Activated B cell treated with CpG ODN at 0.5 μM for 24 hours (primary cell): ENCODE data around the gene TRAF4. TPM values are rescaled to one million over a fixed set of nuclear protein-coding genes. Genes with fewer than 3 reads are reported as not detected.

Experiments
- ATAC-seq: fragments of 200-7000 bp; cut with Tn5 transposase; one replicate; pipeline ENCODE4 v1.10.0; 2021; ENCODE audit warnings: low read depth, mild to moderate bottlenecking, moderate library complexity
- CTCF ChIA-PET: fragments of 350-600 bp; sonication (Branson Sonifier 250); formaldehyde crosslinking; loops from one replicate; lab custom pipeline; 2021; ENCODE audit warnings: antibody characterized with exemption; lab: Charles Lee
- POLR2A ChIA-PET: fragments of 350-600 bp; sonication (Branson Sonifier 250); formaldehyde crosslinking; loops from one replicate; lab custom pipeline; 2021; ENCODE audit warnings: antibody characterized with exemption; lab: Charles Lee
- DNase-seq: peaks from one replicate; pipeline ENCODE4 v3.0.0; 2022
- H3K27ac Mint-ChIP-seq: one replicate; pipeline ENCODE4 v1.8.0; 2020; ENCODE audit warnings: mixed read lengths
- H3K27me3 Mint-ChIP-seq: one replicate; pipeline ENCODE4 v1.8.0; 2021; ENCODE audit warnings: mixed read lengths
- H3K36me3 Mint-ChIP-seq: one replicate; pipeline ENCODE4 v1.8.0; 2021; ENCODE audit warnings: low read depth, mixed read lengths
- H3K4me1 Mint-ChIP-seq: one replicate; pipeline ENCODE4 v1.8.0; 2021; ENCODE audit warnings: mixed read lengths
- H3K4me3 Mint-ChIP-seq: one replicate; pipeline ENCODE4 v1.8.0; 2020; ENCODE audit warnings: mild to moderate bottlenecking, mixed read lengths
- H3K9me3 Mint-ChIP-seq: one replicate; pipeline ENCODE4 v1.8.0; 2020; ENCODE audit warnings: mixed read lengths
- CTCF ChIP-seq: fragments of 200-600 bp; IDR thresholded peaks from one replicate; pipeline ENCODE4 v1.8.0; 2022; ENCODE audit warnings: antibody characterized with exemption, mild to moderate bottlenecking
- intact Hi-C: fragments of 100-400 bp; cut with micrococcal nuclease; formaldehyde crosslinking; loops from one replicate; pipeline ENCODE4 v1.15.1; 2024
- total RNA-seq: library from RNA; stranded (reverse); gene quantifications from 2 replicates; pipeline ENCODE4 v1.2.3, GENCODE V29; 2022

TRAF4 gene
- total RNA-seq, 1 donor from 2014 or later: 903 TPM

- no peaks in the 10 kb centered on the region for H3K9me3 Mint-ChIP-seq
- no peak overlapping the region for H3K27ac Mint-ChIP-seq
- intact Hi-C loops: no loop called here
- no peaks in the 10 kb centered on the region for H3K27me3 Mint-ChIP-seq
- no peaks in the 10 kb centered on the region for H3K4me1 Mint-ChIP-seq
- H3K36me3 Mint-ChIP-seq: peaks cover 81% of the 10 kb centered on the region
- no peak for TF ChIP-seq CTCF
- DNase-seq (no peak), ATAC-seq (no peak)
- CTCF ChIA-PET: no interaction called here
- POLR2A ChIA-PET: interaction anchor here (1.4 kb wide), 1 partner anchor 9 kb away, joined by 5 read pairs; the partner anchor contains the start of gene PROCA1
- no peak overlapping the region for H3K4me3 Mint-ChIP-seq
Measured at GRCh38 chr17:28702026-28702751, 41.6 kb upstream of the TRAF4 start.

GRCh38 chr17:28702752-28703150 lies 41.1 kb upstream of the TRAF4 start:
- POLR2A ChIA-PET: interaction anchor here (1.4 kb wide), 1 partner anchor 8 kb away, joined by 5 read pairs; the partner anchor contains the start of gene PROCA1
- TF ChIP-seq CTCF: no peak
- H3K4me3 Mint-ChIP-seq: no peak overlapping the region
- peaks cover 75% of the 10 kb centered on the region for H3K36me3 Mint-ChIP-seq
- H3K9me3 Mint-ChIP-seq: no peaks in the 10 kb centered on the region
- CTCF ChIA-PET: no interaction called here
- no peak for ATAC-seq
- no peak for DNase-seq
- no peak overlapping the region for H3K27ac Mint-ChIP-seq
- intact Hi-C loops: no loop called here
- no peaks in the 10 kb centered on the region for H3K4me1 Mint-ChIP-seq
- H3K27me3 Mint-ChIP-seq: no peaks in the 10 kb centered on the region

- Mint-ChIP-seq H3K9me3 (no peaks in the 10 kb centered on the region), H3K4me3 (no peak overlapping the region), H3K36me3 (peaks cover 66% of the 10 kb centered on the region), H3K4me1 (no peaks in the 10 kb centered on the region), H3K27me3 (no peaks in the 10 kb centered on the region), H3K27ac (no peak overlapping the region)
- ATAC-seq (no peak), DNase-seq (no peak)
- no peak for TF ChIP-seq CTCF
- CTCF ChIA-PET: interaction anchor here (1.1 kb wide), 1 partner anchor 60 kb away, joined by 4 read pairs; no protein-coding TSS in a partner anchor
- intact Hi-C loops: no loop called here
- POLR2A ChIA-PET: interaction anchor here (0.7 kb wide), 1 partner anchor 203 kb away, joined by 3 read pairs; no protein-coding TSS in a partner anchor
Measured at GRCh38 chr17:28703552-28704218, 40.1 kb upstream of the TRAF4 start.

GRCh38 chr17:28704219-28704858 lies 39.5 kb upstream of the TRAF4 start:
- ChIA-PET CTCF (interaction anchor here (1.1 to 1.2 kb wide), 2 partner anchors 59 to 60 kb away, joined by 4 read pairs; no protein-coding TSS in a partner anchor), POLR2A (interaction anchor here (0.7 kb wide), 1 partner anchor 204 kb away, joined by 3 read pairs; no protein-coding TSS in a partner anchor)
- H3K4me3 Mint-ChIP-seq: no peak overlapping the region
- no peaks in the 10 kb centered on the region for H3K4me1 Mint-ChIP-seq
- no peaks in the 10 kb centered on the region for H3K27me3 Mint-ChIP-seq
- DNase-seq (no peak), ATAC-seq (no peak)
- TF ChIP-seq CTCF: no peak
- H3K9me3 Mint-ChIP-seq: no peaks in the 10 kb centered on the region
- no peak overlapping the region for H3K27ac Mint-ChIP-seq
- peaks cover 59% of the 10 kb centered on the region for H3K36me3 Mint-ChIP-seq
- intact Hi-C loops: no loop called here
